Astrocyte (in vitro differentiated cells and primary cell): Measurements from ENCODE around the gene SBF2.

Experiments
- CTCF ChIP-seq: IDR thresholded peaks from 2 replicates; pipeline ENCODE4 v1.5.1; 2011; ENCODE audit warnings: low read depth, mild to moderate bottlenecking, inconsistent platforms, low read length, moderate library complexity; ENCODE audit not compliant: insufficient read depth
- EZH2 ChIP-seq: IDR thresholded peaks from 2 replicates; pipeline ENCODE4 v1.6.1; 2012; ENCODE audit warnings: mild to moderate bottlenecking, low read length, inconsistent platforms; ENCODE audit not compliant: insufficient read depth

DNA sequence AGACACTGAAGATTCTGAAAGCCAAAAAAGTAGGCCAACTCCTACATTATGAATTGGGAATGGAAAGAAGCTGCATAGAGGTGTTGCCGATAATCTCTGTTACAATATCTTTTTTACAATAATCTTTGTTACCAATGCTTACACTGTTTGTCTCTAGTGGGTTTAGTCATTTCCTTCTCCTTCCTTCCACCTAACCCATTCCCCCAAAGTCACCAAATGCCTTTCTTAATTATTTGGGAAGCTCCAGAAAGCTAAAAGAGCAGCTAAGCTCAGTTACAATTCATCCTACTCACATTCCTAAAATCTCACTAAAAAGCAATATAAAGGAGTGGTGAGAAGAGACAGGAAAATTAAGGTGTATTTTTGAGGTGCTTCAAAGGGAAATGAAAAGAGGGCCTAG is 316.5 kb downstream of the SBF2 start:
- no peak for TF ChIP-seq CTCF
- TF ChIP-seq EZH2: no peak
